ENCODE measurements around the gene ARSB.

GRCh38 chr5:78734094-78734845, 250.8 kb downstream of the ARSB start:
- no peak for TF ChIP-seq CTCF (IDR thresholded peaks at IDR 0.05; ENCODE audit: low read length)
- no peak for TF ChIP-seq EZH2 (IDR thresholded peaks at IDR 0.05; ENCODE audit: borderline replicate concordance, low read length)

Measured in OCI-LY1 (cell line).